SK-N-MC (cell line): ENCODE measurements around the gene ACTL7A.

Experiments
- EZH2 ChIP-seq: fragments of 200-600 bp; sonication (generic); IDR thresholded peaks from one replicate; pipeline ENCODE4 v1.6.1; 2017; ENCODE audit warnings: antibody characterized with exemption
- POLR2AphosphoS5 ChIP-seq: IDR thresholded peaks from 2 replicates; pipeline ENCODE4 v1.6.1; 2012; ENCODE audit warnings: mild to moderate bottlenecking, low read depth, low read length, borderline replicate concordance

GRCh38 chr9:108894225-108894997, 32.3 kb downstream of the ACTL7A start:
- no peak for TF ChIP-seq EZH2
- no peak for TF ChIP-seq POLR2AphosphoS5
